Measurements from ENCODE around the gene PLK4.
"Not testable (repeated sequence)": the region's sequence is repeated elsewhere in the genome, so short reads cannot be mapped to it uniquely, and the experiment has no call there.

The PLK4 gene

GRCh38 chr4:127880763-127881562 lies at the start of gene PLK4:
Gene PLK4, plus strand, starts transcription at chr4:127880893. Its CDS starts 242 bp downstream, at chr4:127881135.
- peak; percentile 94 for DNase-seq

DNA sequence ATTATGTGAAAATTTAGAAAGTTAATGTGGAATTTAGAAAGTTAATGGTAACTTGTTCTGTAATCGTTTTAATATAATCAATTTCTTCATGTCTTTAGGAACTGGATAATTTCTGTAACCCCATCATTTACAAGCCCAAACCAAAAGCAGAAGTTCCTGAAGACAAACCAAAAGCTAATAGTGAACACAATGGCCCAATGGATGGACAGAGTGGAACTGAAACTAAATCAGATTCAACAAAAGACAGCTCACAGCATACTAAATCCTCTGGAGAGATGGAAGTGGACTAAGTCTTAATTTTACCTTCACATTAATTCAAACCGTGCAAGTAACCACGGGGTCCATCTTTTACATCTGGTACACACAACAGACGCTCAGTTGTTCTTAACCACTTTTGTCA lies 48.1 kb upstream of the PLK4 start:
- no peak for DNase-seq

DNA sequence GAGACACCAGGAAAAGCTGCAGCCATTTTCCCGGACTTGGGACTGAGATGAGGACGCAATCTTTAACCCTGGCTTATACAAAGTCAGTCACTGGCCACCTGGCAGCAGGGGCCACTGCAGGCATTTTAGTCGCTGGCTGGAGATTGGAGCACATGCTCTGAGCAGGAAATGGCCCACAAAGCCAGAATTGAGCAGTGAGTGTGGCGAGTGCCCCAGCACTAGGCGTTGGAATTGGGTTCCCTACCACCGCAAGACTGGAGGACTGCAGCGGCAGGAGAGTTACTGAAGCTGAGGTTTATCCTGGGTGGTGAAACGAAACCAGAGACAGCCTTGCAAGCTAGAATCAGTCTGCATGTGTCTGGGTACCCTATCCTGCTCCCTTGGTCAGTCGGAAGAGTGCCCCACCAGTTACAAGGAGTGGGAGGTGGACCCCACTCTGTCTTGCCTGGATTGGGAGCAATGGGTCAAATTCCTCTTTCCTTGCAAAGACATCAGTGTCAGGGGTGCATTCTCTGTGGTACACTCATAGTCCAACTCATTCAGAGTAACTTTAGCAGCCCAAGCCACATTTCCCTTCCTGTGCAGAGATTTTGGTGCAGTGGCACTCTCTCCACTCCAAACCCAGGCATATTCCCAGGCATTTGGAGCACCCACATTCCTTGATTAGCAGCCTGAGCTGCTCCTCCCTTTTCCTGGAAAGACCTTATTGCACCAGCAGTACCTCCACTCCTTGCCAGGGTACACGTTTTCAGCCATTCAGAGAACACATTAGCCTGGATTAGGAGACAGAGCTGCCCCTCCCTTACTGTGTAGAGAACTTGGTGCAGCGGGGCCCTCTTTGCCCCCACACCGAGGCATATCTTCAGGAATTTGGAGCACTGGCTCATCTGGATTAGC lies 36.7 kb upstream of the PLK4 start:
- no peak for DNase-seq

- DNase-seq = no peak
These were observed 36.0 kb upstream of the PLK4 start for GRCh38 chr4:127844601-127845116.

- no peak for DNase-seq
These were observed 34.6 kb upstream of the PLK4 start for GRCh38 chr4:127846061-127846460.

DNA sequence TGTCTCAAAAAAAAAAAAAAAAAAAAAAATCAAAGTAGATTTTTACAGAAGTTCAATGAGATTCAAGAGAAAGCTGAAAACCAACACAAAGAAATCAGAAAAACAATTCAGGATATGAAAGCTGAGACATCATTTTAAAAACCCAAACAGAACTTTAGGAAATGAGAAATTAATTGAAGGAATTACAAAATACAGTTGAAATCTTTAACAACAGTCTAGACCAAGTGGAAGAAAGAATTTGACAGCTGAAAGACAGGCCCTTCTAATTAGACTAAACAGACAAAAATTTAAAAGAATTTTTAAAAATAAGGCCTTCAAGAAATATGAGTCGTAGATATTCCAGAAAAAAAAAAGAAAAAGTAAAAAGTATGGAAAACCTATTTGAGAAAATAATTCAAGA lies 33.9 kb upstream of the PLK4 start:
- no peak for DNase-seq

GRCh38 chr4:127849505-127850234 lies 31.0 kb upstream of the PLK4 start:
- DNase-seq = no peak

DNA sequence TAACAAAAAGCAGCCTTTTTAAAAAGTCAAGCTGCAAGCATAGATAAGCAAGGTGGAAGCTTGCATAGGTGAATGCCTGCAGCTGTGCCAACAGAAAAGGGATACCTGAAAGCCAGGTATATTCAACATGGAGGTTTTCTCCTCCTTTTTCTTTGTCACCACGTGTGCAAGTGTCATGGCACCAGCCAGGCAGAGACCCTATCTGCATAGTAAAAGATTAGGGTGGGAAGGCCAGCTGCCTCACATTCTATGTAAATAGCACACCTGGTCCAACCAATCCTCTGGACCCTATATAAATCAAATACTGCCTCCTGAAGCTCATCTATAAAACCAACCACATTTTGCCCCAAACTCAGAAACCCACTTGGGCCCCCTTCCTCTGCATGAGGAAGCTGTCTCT lies 28.0 kb upstream of the PLK4 start:
- DNase-seq = no peak

- DNase-seq = no peak
These were observed 24.4 kb upstream of the PLK4 start for GRCh38 chr4:127856196-127856812.

DNA sequence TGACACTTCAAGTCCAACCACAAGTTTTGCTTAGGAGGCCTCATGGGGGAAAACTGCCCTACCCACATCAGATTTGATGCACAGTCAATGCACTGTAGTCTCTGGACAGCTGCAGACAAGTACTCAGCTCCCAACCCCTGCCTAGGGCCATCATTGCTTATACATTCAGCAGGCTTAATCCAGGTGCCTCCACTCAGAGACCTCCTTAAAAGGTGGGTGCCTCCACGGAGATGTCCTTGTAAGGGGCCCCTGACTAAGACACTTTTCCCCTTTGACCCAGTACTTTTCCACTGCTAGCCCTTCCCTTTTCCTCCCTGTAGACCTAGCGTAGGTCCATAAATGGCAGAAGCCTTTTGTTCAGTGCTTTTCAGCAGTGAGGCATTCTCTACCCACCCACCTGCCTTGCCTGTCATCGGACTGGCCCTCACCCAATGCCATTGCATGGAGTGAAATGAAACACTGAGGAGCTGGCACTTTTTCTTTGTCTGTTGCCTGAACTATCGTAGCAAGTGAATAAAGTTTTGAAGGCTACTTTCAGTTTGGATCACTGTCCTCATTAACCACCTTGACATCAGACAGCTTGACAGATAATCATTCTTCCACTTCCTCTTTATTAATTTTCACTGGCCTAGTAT lies 23.8 kb upstream of the PLK4 start:
- DNase-seq = no peak

DNA sequence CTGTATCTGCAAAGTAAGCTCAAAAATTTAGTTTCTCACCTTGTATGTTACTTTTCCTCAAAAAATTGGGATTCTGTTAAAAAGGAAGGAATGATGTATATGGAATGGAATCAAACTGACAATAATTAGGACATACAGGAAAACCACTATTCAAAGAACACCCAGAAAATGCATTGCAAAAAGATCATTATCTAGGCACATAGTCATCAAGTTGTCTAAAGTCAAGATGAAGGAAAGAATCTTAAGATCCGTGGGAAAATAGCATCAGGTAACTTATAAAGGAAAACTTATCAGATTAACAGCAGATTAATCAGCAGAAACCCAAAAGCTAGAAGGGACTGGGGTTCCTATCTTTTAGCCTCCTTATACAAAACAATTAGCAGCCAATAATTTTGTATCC lies 23.1 kb upstream of the PLK4 start:
- DNase-seq = no peak

DNA sequence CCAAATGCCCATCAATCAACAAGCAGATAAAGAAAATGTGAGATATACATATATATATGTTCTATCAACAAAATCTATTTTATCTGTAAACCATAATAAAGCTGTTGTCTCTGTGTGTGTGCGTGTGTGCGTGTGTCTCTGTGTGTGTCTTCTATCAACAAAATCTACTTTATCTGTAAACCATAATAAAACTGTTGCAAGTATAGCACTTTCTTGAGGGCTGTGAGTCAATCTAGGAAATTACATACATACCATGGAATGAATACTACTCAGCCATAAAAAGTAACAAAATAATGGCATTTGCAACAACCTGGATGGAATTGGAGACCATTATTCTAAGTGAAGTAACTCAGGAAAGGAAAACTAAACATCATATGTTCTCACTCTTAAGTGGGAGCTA lies 12.5 kb upstream of the PLK4 start:
- no peak for DNase-seq

- DNase-seq = no peak
These were observed 10.4 kb upstream of the PLK4 start for GRCh38 chr4:127870281-127870680.

GRCh38 chr4:127870688-127871087 lies 10.0 kb upstream of the PLK4 start:
- DNase-seq = no peak

DNA sequence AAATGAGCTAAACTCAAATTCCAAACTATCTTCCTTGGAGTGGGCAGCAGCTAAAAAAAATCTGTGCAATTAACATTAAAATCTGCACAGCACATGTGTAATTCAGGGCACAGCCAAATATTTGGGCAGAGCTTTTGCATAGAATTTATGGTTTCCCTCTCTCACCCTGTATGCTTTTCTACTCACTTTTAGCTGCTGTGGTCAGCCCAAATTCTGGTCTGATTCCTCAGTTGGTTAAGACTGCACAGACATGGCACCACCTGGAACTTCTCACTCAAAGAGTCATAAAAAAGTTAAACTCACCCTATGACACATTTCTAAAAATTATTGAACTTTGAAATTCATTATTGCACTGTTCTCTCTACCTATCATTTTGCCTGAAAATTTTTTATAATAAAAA lies 4.9 kb upstream of the PLK4 start:
- DNase-seq = no peak

DNA sequence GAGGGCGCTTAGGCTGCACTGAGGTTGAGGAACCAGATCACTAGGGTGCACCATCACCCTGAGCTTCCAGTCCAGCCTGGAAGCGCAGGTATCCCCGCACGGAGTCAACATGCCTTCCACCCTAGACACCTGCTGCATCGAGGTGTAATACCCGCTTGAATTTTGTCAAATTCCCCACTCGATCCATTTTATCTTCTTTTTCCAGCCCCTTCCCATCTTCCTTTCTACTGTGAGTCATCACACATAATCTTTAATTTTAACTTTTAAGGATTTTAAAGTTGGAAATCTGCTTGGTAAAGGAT lies 821 bp downstream of the PLK4 start:
- DNase-seq = no peak

GRCh38 chr4:127888559-127888958 lies 7.9 kb downstream of the PLK4 start:
- no peak for DNase-seq

DNA sequence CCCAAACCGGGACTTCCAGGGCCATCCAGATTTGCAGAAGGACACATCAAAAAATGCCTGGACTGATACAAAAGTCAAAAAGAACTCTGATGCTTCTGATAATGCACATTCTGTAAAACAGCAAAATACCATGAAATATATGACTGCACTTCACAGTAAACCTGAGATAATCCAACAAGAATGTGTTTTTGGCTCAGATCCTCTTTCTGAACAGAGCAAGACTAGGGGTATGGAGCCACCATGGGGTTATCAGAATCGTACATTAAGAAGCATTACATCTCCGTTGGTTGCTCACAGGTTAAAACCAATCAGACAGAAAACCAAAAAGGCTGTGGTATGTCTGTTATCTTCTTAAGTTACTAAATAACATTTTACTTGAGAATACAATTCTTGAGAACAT lies 9.2 kb downstream of the PLK4 start:
- no peak for DNase-seq

DNA sequence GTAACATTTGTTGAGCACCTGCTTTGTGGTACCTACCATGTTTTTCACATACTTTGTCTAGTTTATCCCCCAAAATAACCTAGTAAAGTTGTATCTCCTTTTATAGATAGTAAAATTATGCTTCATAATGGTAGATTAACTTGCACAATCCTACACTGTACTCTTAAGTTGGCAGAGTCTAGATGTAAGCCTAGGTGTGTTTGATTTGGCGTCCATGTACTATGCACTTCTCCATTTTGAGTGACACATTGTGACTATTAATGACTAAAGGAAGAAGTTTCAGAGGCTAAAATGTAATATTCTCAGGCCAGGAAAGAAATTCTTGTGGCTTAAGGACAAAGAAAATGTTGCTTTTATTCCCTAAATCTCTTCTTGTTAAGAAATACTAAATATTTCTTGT lies 15.4 kb downstream of the PLK4 start:
- DNase-seq = no peak

DNA sequence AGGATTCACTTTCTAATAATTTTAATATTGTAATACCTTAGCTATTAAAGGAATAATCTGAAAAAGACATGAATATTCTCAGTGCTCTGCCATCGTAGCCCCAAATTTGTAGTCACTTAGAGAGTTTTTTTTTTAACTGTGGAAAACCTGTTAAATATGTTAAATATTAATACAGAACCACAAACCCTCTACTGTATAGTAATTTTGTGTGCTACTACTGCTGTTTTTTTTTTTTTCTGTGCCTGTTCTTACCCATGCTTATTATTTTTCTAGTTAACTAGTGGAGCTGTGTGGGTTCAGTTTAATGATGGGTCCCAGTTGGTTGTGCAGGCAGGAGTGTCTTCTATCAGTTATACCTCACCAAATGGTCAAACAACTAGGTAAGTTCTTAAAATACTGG lies 15.8 kb downstream of the PLK4 start:
- no peak for DNase-seq

DNA sequence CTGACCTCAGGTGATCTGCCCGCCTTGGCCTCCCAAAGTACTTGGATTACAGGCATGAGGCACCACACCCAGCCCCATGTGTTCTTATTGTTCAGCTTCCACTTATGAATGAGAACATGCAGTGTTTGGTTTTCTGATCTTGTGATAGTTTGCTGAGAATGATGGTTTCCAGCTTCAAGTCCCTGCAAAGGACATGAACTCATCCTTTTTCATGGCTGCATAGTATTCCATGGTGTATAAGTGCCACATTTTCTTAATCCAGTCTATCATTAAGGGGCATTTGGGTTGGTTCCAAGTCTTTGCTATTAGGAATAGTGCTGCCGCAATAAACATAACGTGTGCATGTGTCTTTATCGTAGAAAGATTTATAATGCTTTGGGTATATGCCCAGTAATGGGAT lies 19.0 kb downstream of the PLK4 start:
- DNase-seq = not testable (repeated sequence)

- DNase-seq = no peak
These were observed 24.3 kb downstream of the PLK4 start for GRCh38 chr4:127905029-127905428.
